ENCODE measurements around the gene RBM39.
"Not testable (repeated sequence)": the region's sequence is repeated elsewhere in the genome, so short reads cannot be mapped to it uniquely, and the experiment has no call there.

GRCh38 chr20:35713120-35713519 is 28.9 kb downstream of the RBM39 start:
- not testable (repeated sequence) for TF ChIP-seq NRF1 (conservative IDR thresholded peaks at IDR 0.05; ENCODE audit: low read depth, low read length); SRF (IDR thresholded peaks at IDR 0.05; ENCODE audit: low read depth in 2 of 2, low read length in 2 of 2); CTCF (IDR thresholded peaks at IDR 0.05 in 2 of 3, conservative IDR thresholded peaks at IDR 0.05 in 1 of 3; ENCODE audit: control insufficient read depth in 2 of 3, extremely low read depth in 1 of 3, insufficient read depth in 1 of 3, low read depth in 3 of 3, low read length in 3 of 3); CHD1 (IDR thresholded peaks at IDR 0.05; ENCODE audit: low read depth, low read length); PBX3 (IDR thresholded peaks at IDR 0.05; ENCODE audit: insufficient replicate concordance, low read depth, low read length)

Measured in GM12878 (cell line).